ENCODE measurements around the gene HSPBP1. TPM values are rescaled to one million over a fixed set of nuclear protein-coding genes. Genes with fewer than 3 reads are reported as not detected.

The HSPBP1 gene
- total RNA-seq, 1 experiment from 2014 or later = 35.0 TPM

DNA sequence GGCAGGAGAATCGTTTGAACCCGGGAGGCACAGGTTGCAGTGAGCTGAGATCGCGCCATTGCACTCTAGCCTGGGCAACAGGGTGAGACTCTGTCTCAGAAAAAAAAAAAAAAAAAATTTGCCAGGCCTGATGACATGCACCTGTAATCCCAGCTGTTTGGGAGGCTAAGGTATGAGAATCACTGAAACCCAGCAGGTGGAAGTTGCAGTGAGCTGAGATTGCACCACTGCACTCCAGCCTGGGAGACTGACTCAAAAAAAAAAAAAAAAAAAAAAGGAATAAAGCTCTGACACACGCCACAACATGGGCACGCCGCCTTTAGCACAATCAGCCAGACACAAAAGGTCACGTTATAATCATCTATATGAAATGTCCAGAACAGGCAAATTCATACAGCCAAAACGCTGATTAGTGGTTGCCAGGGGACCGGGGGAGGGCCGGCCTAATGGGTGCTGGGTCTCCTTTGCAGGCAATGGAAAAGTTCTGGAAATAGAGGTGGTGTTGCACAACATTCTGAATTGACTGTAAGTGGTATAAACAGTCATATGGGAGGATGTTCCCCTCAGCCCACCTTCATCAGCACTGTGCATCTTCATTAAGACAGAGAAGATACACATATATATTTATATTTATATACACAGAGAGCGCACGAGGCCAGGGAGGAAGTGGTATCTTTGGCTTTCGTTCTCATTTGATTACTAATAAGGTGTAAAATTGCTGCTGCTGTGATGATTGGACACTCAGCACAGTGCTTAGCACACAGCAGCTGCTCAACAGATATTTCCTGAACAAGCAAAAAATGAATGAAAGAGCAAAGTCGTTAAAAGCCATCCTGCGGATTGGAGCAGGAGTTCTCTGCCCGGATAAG is 3.8 kb downstream of the HSPBP1 start:
- H3K27ac ChIP-seq (ENCODE audit: low read length) = peak overlapping the region; percentile 95
- H2AFZ ChIP-seq (ENCODE audit: low read length) = no peak overlapping the region
- H3K9me3 ChIP-seq (ENCODE audit: low read length) = no peaks in the 10 kb centered on the region
- peaks cover 35% of the 10 kb centered on the region for H3K79me2 ChIP-seq (ENCODE audit: low read length)
- no peaks in the 10 kb centered on the region for H3K27me3 ChIP-seq (ENCODE audit: low read length)
- H3K9me2 ChIP-seq (replicated peaks; ENCODE audit: insufficient read depth, low read length) = no peaks in the 10 kb centered on the region
- H3K4me2 ChIP-seq (ENCODE audit: low read depth, low read length, poor library complexity, severe bottlenecking) = peak overlapping the region; percentile 95
- peak; percentile 95 for DNase-seq
- peaks cover 19% of the 10 kb centered on the region for H3K36me3 ChIP-seq (ENCODE audit: insufficient read depth, low read length)
- peak overlapping the region; percentile 61 for H3K4me3 ChIP-seq (ENCODE audit: low read length)
- peaks cover 57% of the 10 kb centered on the region for H3K4me1 ChIP-seq (ENCODE audit: low read length)
- H4K20me1 ChIP-seq (ENCODE audit: insufficient read depth, low read depth, low read length) = no peaks in the 10 kb centered on the region
- H3K9ac ChIP-seq (ENCODE audit: low read length) = peak overlapping the region; percentile 80

DNA sequence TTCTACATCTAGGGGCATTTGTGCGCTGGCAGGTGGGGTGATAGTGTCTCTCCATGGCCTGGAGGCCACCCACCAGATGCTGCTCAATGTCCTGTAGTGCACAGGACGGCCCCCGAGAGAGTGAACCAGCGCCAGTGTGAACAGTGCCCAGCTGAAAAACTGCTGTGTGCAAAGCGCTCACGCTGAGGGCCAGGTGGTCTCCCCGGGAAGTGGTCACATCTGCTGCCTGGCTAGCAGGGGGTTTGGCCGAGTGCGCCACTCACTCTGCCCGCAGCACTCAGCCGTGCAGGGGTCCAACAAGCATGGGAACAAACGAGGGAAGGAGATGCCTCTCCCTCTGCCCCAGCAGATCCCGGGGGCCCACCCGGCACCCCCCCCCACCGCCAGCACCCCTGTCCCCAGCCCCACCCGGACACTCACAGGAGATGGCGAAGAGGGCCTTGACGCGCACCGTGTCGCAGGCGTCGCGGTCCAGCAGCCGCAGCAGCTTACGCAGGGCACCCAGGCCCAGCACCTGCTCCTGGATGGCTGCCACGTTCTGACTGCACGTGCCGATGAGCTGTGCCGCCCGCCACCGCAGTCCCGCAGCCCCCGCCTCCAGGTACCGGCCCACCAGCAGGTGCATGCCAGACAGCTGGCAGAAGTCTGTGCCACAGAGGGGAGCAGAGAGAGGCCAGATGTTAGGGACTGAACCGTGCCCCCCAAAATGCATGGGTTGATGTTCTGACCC is 5.8 kb downstream of the HSPBP1 start:
- Histone ChIP-seq H4K20me1 (ENCODE audit: insufficient read depth, low read depth, low read length) (no peaks in the 10 kb centered on the region), H2AFZ (ENCODE audit: low read length) (no peak overlapping the region), H3K9me3 (ENCODE audit: low read length) (no peaks in the 10 kb centered on the region), H3K36me3 (ENCODE audit: insufficient read depth, low read length) (peaks cover 25% of the 10 kb centered on the region), H3K9me2 (replicated peaks; ENCODE audit: insufficient read depth, low read length) (no peaks in the 10 kb centered on the region), H3K4me2 (ENCODE audit: low read depth, low read length, poor library complexity, severe bottlenecking) (no peak overlapping the region), H3K4me1 (ENCODE audit: low read length) (peaks cover 47% of the 10 kb centered on the region), H3K27ac (ENCODE audit: low read length) (peak overlapping the region; percentile 95; the same call in 1 of the 2 replicates), H3K9ac (ENCODE audit: low read length) (no peak overlapping the region), H3K4me3 (ENCODE audit: low read length) (no peak overlapping the region), H3K27me3 (ENCODE audit: low read length) (no peaks in the 10 kb centered on the region), H3K79me2 (ENCODE audit: low read length) (peaks cover 30% of the 10 kb centered on the region)
- DNase-seq = no peak

DNA sequence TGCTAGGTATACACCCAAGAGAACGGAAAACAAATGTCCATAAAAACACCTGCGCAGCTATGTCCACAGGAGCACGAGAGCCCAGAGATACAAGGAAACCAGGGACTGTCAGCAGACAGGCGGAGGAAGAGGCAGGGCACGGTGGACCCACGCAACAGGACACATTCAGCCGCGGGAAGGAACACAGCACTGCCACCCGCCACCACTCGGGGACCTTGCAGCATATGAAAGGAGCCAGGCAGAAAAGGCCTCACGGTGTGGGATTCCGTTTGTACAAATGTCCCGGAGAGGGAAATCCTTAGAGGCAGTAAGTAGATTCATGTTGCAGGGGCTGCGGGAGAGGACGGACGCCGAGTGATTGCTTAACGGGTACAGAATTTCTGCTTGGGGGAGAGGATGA is 7.8 kb downstream of the HSPBP1 start:
- Histone ChIP-seq H3K79me2 (ENCODE audit: low read length) (peaks cover 20% of the 10 kb centered on the region), H3K4me3 (ENCODE audit: low read length) (no peak overlapping the region)
- DNase-seq = no peak

DNA sequence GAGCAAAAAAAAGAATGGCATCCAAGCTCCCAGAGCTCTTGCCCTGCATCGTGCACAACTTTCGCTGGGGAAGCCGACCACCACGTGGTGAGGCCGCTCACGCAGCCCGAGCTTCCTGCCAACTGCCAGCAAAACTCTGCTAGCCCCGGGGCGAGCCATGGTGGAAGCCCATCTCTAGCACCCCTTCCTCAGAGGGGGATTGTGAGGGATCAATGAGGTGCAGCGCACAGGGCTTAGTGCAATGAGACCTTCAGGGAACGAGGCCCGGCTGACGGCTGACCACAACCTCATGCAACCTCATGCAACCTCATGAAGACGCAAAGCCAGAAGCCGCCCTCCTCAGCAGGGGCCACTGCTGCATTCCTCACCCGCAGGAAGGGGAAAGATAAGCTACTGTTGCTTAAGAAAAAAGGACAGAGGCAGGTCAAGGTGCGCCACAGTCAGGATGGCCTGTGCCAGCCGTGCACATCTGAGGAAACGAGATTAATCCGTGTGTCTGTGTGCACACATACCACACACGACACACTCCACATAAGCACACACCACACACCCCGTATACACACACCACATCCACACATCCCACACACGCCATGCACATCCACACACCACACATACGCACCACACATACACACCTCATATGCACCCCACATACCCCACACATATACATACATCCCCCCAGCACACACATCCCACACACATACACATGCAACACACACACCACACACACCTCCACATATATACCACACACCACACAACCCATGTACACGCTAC is 9.6 kb downstream of the HSPBP1 start:
- Histone ChIP-seq H3K9me3 (ENCODE audit: low read length) (peaks cover 12% of the 10 kb centered on the region), H3K79me2 (ENCODE audit: low read length) (peaks cover 28% of the 10 kb centered on the region), H3K36me3 (ENCODE audit: insufficient read depth, low read length) (peaks cover 41% of the 10 kb centered on the region), H3K9ac (ENCODE audit: low read length) (no peak overlapping the region), H2AFZ (ENCODE audit: low read length) (no peak overlapping the region), H3K4me3 (ENCODE audit: low read length) (no peak overlapping the region), H3K9me2 (replicated peaks; ENCODE audit: insufficient read depth, low read length) (no peaks in the 10 kb centered on the region), H3K4me1 (ENCODE audit: low read length) (peaks cover 10% of the 10 kb centered on the region), H3K4me2 (ENCODE audit: low read depth, low read length, poor library complexity, severe bottlenecking) (no peak overlapping the region), H3K27ac (ENCODE audit: low read length) (no peak overlapping the region), H3K27me3 (ENCODE audit: low read length) (no peaks in the 10 kb centered on the region), H4K20me1 (ENCODE audit: insufficient read depth, low read depth, low read length) (no peaks in the 10 kb centered on the region)
- no peak for DNase-seq

More for the DNA sequence above, 7.8 kb downstream of the HSPBP1 start:
- peaks cover 41% of the 10 kb centered on the region for H3K36me3 ChIP-seq (ENCODE audit: insufficient read depth, low read length)
- H3K4me1 ChIP-seq (ENCODE audit: low read length) = peaks cover 27% of the 10 kb centered on the region
- no peak overlapping the region for H3K4me2 ChIP-seq (ENCODE audit: low read depth, low read length, poor library complexity, severe bottlenecking)
- H3K9me3 ChIP-seq (ENCODE audit: low read length) = peaks cover 6% of the 10 kb centered on the region
- no peaks in the 10 kb centered on the region for H3K27me3 ChIP-seq (ENCODE audit: low read length)
- H2AFZ ChIP-seq (ENCODE audit: low read length) = no peak overlapping the region
- no peaks in the 10 kb centered on the region for H4K20me1 ChIP-seq (ENCODE audit: insufficient read depth, low read depth, low read length)
- no peaks in the 10 kb centered on the region for H3K9me2 ChIP-seq (replicated peaks; ENCODE audit: insufficient read depth, low read length)
- H3K27ac ChIP-seq (ENCODE audit: low read length) = no peak overlapping the region
- no peak overlapping the region for H3K9ac ChIP-seq (ENCODE audit: low read length)

DNA sequence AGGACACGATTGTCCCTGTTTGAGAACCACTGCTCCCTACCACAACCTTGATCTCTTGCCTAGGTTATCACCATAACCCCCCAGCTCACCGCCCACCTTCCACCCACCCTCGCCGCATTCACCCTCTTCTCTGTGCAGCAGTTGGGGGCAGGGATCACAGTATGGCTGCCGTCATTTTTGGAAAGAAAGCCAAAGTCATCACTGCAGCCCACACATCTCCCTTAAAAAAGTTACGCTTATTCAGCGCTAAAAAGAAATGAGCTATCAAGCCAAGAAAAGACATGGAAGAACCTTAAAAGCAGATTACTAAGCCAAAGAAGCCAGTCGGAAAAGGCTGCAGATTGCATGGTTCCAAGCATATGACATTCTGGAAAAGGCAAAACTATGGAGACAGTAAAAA is 10.6 kb downstream of the HSPBP1 start:
- no peak overlapping the region for H3K4me3 ChIP-seq (ENCODE audit: low read length)
- H3K9me3 ChIP-seq (ENCODE audit: low read length) = peaks cover 12% of the 10 kb centered on the region
- no peak overlapping the region for H3K4me2 ChIP-seq (ENCODE audit: low read depth, low read length, poor library complexity, severe bottlenecking)
- H3K9ac ChIP-seq (ENCODE audit: low read length) = no peak overlapping the region
- no peaks in the 10 kb centered on the region for H3K27me3 ChIP-seq (ENCODE audit: low read length)
- peaks cover 17% of the 10 kb centered on the region for H3K79me2 ChIP-seq (ENCODE audit: low read length)
- peaks cover 33% of the 10 kb centered on the region for H3K36me3 ChIP-seq (ENCODE audit: insufficient read depth, low read length)
- no peak for DNase-seq
- peaks cover 5% of the 10 kb centered on the region for H3K4me1 ChIP-seq (ENCODE audit: low read length)
- H4K20me1 ChIP-seq (ENCODE audit: insufficient read depth, low read depth, low read length) = no peaks in the 10 kb centered on the region
- no peak overlapping the region for H2AFZ ChIP-seq (ENCODE audit: low read length)
- no peak overlapping the region for H3K27ac ChIP-seq (ENCODE audit: low read length)
- no peaks in the 10 kb centered on the region for H3K9me2 ChIP-seq (replicated peaks; ENCODE audit: insufficient read depth, low read length)

DNA sequence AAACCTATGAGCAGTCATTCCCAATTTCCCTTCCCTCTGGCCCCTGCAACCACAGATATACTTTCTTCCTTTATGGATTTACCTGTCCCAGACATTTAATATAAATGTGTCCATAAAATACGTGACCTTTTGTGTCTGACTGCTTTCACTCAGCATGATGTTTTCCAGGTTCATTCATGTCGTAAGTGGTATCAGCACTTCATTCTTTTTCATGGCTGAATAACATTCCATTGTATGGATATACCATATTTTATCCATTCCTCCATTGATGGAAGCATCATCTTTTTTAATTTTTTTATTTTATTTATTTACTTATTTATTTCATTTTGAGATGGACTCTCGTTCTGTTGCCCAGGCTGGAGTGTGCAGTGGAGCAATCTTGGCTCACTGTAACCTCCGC is 13.1 kb downstream of the HSPBP1 start:
- Histone ChIP-seq H3K4me2 (ENCODE audit: low read depth, low read length, poor library complexity, severe bottlenecking) (no peak overlapping the region), H3K4me3 (ENCODE audit: low read length) (no peak overlapping the region), H3K27ac (ENCODE audit: low read length) (no peak overlapping the region), H4K20me1 (ENCODE audit: insufficient read depth, low read depth, low read length) (no peaks in the 10 kb centered on the region), H3K36me3 (ENCODE audit: insufficient read depth, low read length) (peaks cover 29% of the 10 kb centered on the region), H3K9me2 (replicated peaks; ENCODE audit: insufficient read depth, low read length) (no peaks in the 10 kb centered on the region), H3K9me3 (ENCODE audit: low read length) (peaks cover 12% of the 10 kb centered on the region), H3K79me2 (ENCODE audit: low read length) (peaks cover 17% of the 10 kb centered on the region), H3K9ac (ENCODE audit: low read length) (no peak overlapping the region), H3K4me1 (ENCODE audit: low read length) (peaks cover 14% of the 10 kb centered on the region), H3K27me3 (ENCODE audit: low read length) (no peaks in the 10 kb centered on the region), H2AFZ (ENCODE audit: low read length) (no peak overlapping the region)
- DNase-seq = no peak

DNA sequence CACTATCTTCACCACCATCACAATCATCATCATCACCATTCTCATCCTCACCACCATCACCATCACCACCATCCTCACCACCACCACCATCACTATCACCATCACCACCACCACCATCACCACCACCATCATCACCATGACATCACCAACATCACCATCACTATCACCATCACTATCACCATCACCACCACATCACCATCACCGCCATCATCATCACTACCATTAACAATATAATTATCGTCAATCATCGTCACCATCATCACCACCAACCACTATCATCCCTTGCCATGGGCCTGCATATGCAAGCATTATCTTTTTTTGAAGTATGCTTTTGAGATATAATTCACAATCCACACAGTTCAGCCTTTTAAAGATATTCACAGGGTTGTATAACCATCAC is 13.5 kb downstream of the HSPBP1 start:
- Histone ChIP-seq H3K9me2 (replicated peaks; ENCODE audit: insufficient read depth, low read length) (no peaks in the 10 kb centered on the region), H3K9me3 (ENCODE audit: low read length) (peaks cover 12% of the 10 kb centered on the region), H3K36me3 (ENCODE audit: insufficient read depth, low read length) (peaks cover 29% of the 10 kb centered on the region), H3K27ac (ENCODE audit: low read length) (no peak overlapping the region), H3K79me2 (ENCODE audit: low read length) (peaks cover 17% of the 10 kb centered on the region), H2AFZ (ENCODE audit: low read length) (no peak overlapping the region), H3K4me3 (ENCODE audit: low read length) (no peak overlapping the region), H3K9ac (ENCODE audit: low read length) (no peak overlapping the region), H3K27me3 (ENCODE audit: low read length) (no peaks in the 10 kb centered on the region), H3K4me1 (ENCODE audit: low read length) (peaks cover 14% of the 10 kb centered on the region), H4K20me1 (ENCODE audit: insufficient read depth, low read depth, low read length) (no peaks in the 10 kb centered on the region), H3K4me2 (ENCODE audit: low read depth, low read length, poor library complexity, severe bottlenecking) (no peak overlapping the region)
- no peak for DNase-seq
